HG03439 (cell line): ENCODE measurements around the gene WIZ.

Source experiments
- ATAC-seq: cut with Tn5 transposase; IDR thresholded peaks from one replicate; pipeline ENCODE4 v1.9.1; 2021; ENCODE audit warnings: mild to moderate bottlenecking, moderate library complexity; ENCODE audit not compliant: unreplicated experiment

WIZ gene

DNA sequence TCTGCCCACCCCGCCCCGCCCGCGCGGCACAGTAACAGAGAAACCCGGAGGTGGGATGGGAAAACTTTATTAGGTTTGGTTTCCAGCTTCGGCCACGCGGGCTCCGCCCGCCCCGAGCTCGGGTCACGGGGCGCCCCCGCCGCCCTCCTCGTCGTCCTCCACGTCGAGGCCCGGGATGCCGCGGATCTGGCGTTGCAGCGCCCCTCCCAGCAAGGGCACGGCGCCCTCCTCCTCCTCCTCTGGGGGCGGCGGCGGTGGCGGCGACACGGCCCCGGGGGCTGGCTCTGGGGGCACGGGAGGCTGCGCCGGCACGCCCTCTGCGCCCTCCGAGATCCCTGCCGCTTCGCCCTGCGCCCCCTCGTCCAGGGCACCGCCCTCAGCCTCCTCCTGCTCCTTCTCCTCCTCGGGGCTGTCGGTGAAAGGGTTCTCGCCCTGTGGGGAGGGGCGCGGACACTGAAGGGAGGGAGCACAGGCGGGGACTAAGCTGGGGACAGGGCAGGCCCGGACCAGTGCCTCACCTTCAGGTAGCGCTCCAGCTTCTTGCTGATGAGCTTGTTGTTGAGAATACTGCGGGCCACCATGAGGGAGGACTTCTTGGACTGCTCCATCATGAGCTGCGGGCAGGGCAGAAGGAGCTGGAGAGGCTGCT lies 69.6 kb downstream of the WIZ start:
- ATAC-seq: peak; percentile 24

- peak; percentile 86 for ATAC-seq
Observed at GRCh38 chr19:15379083-15379998, 70.4 kb downstream of the WIZ start, which contains the start of gene AKAP8. TSS of gene AKAP8 (minus strand) at chr19:15379787. CDS start at chr19:15379731, 56 bp downstream.

- ATAC-seq: no peak
Observed at GRCh38 chr19:15378534-15379082, 71.1 kb downstream of the WIZ start.

DNA sequence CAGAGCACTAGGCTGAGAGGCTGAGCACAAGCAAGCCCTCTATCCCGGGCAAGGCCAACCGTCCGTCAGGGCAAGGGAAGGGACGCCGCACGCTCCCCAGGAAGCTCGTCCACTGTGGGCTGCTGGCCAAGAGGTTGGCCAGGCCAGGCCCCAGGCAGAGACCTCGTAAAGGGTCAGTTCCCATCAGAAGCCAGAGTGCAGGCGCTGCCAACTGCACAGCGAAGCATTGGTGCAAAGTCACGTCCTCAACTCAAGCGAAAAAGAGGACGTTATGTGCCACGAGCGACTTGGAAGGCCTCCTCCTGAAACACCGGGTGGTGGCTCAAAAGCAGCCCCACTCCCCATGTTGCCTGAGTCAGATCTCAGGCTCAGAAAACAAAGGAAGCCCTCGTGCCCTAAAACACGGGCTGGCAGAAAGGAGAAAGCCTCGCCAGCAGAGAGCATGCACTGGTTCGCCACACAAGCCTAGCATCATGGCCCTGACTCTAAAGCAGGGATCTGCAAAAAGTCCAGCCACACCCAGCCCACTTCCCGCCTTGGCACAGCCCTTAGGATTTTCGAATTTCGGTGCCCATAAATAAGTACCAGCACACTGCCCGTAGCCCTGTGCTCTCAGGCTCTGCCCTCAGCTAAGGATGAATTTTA lies 74.8 kb downstream of the WIZ start:
- ATAC-seq: no peak

- no peak for ATAC-seq
Observed at GRCh38 chr19:15374105-15374651, 75.6 kb downstream of the WIZ start.

DNA sequence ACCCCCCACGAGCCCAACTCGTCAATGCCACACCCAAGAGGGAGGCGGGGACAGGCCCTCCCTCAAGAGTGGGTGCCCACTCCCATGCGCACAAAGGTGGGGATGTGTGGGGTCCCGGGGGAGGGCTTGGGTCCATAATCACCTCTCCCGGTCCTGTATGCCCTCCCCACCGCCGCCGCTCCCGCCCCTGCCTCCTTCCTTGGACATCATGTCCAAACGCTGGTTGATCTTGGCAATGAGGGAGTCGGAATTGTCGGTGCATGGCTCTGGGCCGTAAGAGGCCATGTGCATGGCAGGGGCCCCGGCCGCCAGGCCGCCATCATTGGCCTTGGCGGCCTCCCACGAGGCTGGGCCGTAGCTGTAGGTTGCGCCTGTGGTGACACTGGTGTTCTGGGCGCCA lies 76.1 kb downstream of the WIZ start:
- no peak for ATAC-seq

DNA sequence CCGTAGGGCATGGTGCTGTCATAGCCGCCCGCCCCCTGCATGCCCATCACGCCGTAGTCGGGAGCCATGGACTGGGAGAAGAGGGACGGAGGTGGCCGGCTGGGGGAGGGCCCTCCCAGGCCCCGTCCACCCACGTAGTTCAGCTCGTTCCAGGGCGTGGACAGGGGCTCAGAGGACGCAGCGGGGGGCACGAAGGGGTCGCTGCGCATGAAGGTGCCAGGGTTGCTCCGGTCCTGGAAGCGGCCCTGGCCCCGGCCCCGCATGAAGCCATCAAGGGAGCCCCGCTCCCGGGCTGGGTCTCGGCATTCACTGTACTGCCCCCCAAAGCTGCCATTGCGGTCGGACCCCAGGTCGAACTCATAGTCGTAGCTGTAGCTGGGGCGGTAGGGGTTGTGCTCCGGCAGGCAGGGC lies 76.9 kb downstream of the WIZ start:
- no peak for ATAC-seq

GRCh38 chr19:15372470-15372869 lies 77.3 kb downstream of the WIZ start:
- no peak for ATAC-seq

DNA sequence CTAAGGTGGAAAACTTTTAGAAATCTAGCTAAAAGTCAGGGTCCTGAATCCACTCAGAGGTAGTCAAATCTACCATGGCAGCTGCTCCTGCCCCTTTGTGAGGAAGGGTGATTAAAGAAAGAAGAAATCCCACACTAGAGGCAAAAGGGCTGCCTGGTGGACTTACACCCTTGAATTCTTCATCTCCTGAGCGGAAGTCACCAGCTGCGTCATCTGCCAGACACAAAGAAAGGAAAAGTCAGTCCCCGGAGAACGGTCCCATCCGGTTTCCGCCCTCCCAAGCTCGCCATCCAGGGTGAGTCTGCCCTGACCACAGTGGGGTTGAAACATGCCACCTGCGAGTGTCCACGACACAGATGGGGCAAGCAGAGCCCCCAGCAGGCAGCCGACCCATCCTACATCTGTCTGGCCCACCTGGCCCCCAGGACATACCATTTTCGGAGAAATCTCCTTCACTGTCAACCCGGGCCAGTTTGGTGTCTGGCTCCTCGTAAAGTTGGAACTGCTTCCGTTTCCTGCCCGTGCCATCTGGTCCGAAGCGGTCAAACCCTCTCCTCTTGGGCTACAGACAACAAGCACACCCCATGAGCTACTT lies 77.9 kb downstream of the WIZ start:
- no peak for ATAC-seq

DNA sequence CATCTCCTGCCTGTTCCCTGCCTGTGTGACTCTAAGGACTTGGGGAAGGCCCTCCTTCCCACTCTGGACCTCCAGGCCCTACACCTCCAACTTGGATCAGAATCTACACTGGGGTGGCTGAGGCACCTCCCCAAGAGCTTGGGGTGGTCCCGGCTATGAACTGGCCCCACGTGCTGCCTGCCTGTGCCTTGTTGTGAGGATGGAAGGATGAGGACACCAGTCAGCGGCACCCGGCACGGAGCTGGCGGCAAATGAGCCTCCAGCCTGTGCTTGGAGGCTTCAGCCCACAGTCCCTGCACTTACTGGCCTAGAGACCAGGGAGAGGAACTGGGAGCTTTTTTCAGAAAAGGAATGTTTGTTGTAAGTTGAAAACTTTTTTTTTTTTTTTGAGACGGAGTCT lies 78.6 kb downstream of the WIZ start:
- ATAC-seq: no peak
